ENCODE results near the gene OXNAD1.

Gene OXNAD1

GRCh38 chr3:16331319-16331883 lies 66.4 kb downstream of the OXNAD1 start:
- no peaks in the 10 kb centered on the region for H3K9me3 ChIP-seq (replicated peaks; ENCODE audit: insufficient read depth, low read length)
- H3K36me3 ChIP-seq (replicated peaks; ENCODE audit: insufficient read depth, low read length), result no peaks in the 10 kb centered on the region; the same call in 1 of the 2 replicates
- no peak overlapping the region for H2AFZ ChIP-seq (ENCODE audit: low read length)
- H3K27me3 ChIP-seq (replicated peaks; ENCODE audit: insufficient read depth, low read length), result no peaks in the 10 kb centered on the region
- no peaks in the 10 kb centered on the region for H3K4me1 ChIP-seq (ENCODE audit: low read length)
- H3K4me2 ChIP-seq (ENCODE audit: low read depth, low read length), result no peak overlapping the region
- H3K9ac ChIP-seq (ENCODE audit: low read length), result no peak overlapping the region
- no peak overlapping the region for H3K4me3 ChIP-seq (ENCODE audit: low read length)
- no peaks in the 10 kb centered on the region for H4K20me1 ChIP-seq (ENCODE audit: insufficient read depth, low read length)
- no peak for DNase-seq
- TF ChIP-seq EZH2 (optimal IDR thresholded peaks at IDR 0.05; ENCODE audit: low read depth, low read length) (no peak), CTCF (IDR thresholded peaks at IDR 0.05; ENCODE audit: low read length) (no peak), EZH2phosphoT487 (IDR thresholded peaks at IDR 0.05; ENCODE audit: low read length) (no peak)
- no peak overlapping the region for H3K27ac ChIP-seq (ENCODE audit: low read length)
- no peaks in the 10 kb centered on the region for H3K9me2 ChIP-seq (replicated peaks; ENCODE audit: insufficient read depth, low read length)
- 0 out of 2 replicates have a peak, but pooled peaks cover 2% of the 10 kb centered on the region for H3K79me2 ChIP-seq (ENCODE audit: low read length)
- H3F3A ChIP-seq (ENCODE audit: insufficient read depth, low read length), result no peaks in the 10 kb centered on the region

GRCh38 chr3:16332904-16333426 lies 68.0 kb downstream of the OXNAD1 start:
- Histone ChIP-seq H3K79me2 (ENCODE audit: low read length) (0 out of 2 replicates have a peak, but pooled peaks cover 2% of the 10 kb centered on the region), H3K36me3 (replicated peaks; ENCODE audit: insufficient read depth, low read length) (no peaks in the 10 kb centered on the region)
- DNase-seq, result no peak

GRCh38 chr3:16334909-16335308 lies 69.9 kb downstream of the OXNAD1 start:
- no peaks in the 10 kb centered on the region for H3F3A ChIP-seq (ENCODE audit: insufficient read depth, low read length)
- 0 out of 2 replicates have a peak, but pooled peaks cover 2% of the 10 kb centered on the region for H3K79me2 ChIP-seq (ENCODE audit: low read length)
- H3K27ac ChIP-seq (ENCODE audit: low read length), result no peak overlapping the region
- H2AFZ ChIP-seq (ENCODE audit: low read length), result no peak overlapping the region
- H3K4me3 ChIP-seq (ENCODE audit: low read length), result no peak overlapping the region
- H3K9ac ChIP-seq (ENCODE audit: low read length), result no peak overlapping the region
- H3K9me3 ChIP-seq (replicated peaks; ENCODE audit: insufficient read depth, low read length), result no peaks in the 10 kb centered on the region
- H3K27me3 ChIP-seq (replicated peaks; ENCODE audit: insufficient read depth, low read length), result no peaks in the 10 kb centered on the region
- no peaks in the 10 kb centered on the region for H3K9me2 ChIP-seq (replicated peaks; ENCODE audit: insufficient read depth, low read length)
- no peak overlapping the region for H3K4me2 ChIP-seq (ENCODE audit: low read depth, low read length)
- H3K36me3 ChIP-seq (replicated peaks; ENCODE audit: insufficient read depth, low read length), result no peaks in the 10 kb centered on the region
- H3K4me1 ChIP-seq (ENCODE audit: low read length), result no peaks in the 10 kb centered on the region
- TF ChIP-seq EZH2 (optimal IDR thresholded peaks at IDR 0.05; ENCODE audit: low read depth, low read length) (no peak), EZH2phosphoT487 (IDR thresholded peaks at IDR 0.05; ENCODE audit: low read length) (no peak), CTCF (IDR thresholded peaks at IDR 0.05; ENCODE audit: low read length) (no peak)
- no peaks in the 10 kb centered on the region for H4K20me1 ChIP-seq (ENCODE audit: insufficient read depth, low read length)
- DNase-seq, result no peak

More at GRCh38 chr3:16332904-16333426, 68.0 kb downstream of the OXNAD1 start:
- Histone ChIP-seq H3K9me3 (replicated peaks; ENCODE audit: insufficient read depth, low read length) (no peaks in the 10 kb centered on the region), H4K20me1 (ENCODE audit: insufficient read depth, low read length) (no peaks in the 10 kb centered on the region), H3K27ac (ENCODE audit: low read length) (no peak overlapping the region), H2AFZ (ENCODE audit: low read length) (no peak overlapping the region), H3F3A (ENCODE audit: insufficient read depth, low read length) (no peaks in the 10 kb centered on the region), H3K4me3 (ENCODE audit: low read length) (no peak overlapping the region), H3K4me1 (ENCODE audit: low read length) (no peaks in the 10 kb centered on the region), H3K9ac (ENCODE audit: low read length) (no peak overlapping the region), H3K27me3 (replicated peaks; ENCODE audit: insufficient read depth, low read length) (no peaks in the 10 kb centered on the region), H3K9me2 (replicated peaks; ENCODE audit: insufficient read depth, low read length) (no peaks in the 10 kb centered on the region), H3K4me2 (ENCODE audit: low read depth, low read length) (no peak overlapping the region)
- TF ChIP-seq EZH2 (optimal IDR thresholded peaks at IDR 0.05; ENCODE audit: low read depth, low read length) (no peak), CTCF (IDR thresholded peaks at IDR 0.05; ENCODE audit: low read length) (no peak), EZH2phosphoT487 (IDR thresholded peaks at IDR 0.05; ENCODE audit: low read length) (no peak)

All from MM.1S (cell line).